SHP77 treated with DMSO at 0.1 percent for 48 hours (cell line): ENCODE results near the gene LAMA2.

ENCODE experiments used
- DNase-seq: peaks from one replicate; lab custom pipeline; 2025; lab: John Stamatoyannopoulos, UW

Gene LAMA2

DNA sequence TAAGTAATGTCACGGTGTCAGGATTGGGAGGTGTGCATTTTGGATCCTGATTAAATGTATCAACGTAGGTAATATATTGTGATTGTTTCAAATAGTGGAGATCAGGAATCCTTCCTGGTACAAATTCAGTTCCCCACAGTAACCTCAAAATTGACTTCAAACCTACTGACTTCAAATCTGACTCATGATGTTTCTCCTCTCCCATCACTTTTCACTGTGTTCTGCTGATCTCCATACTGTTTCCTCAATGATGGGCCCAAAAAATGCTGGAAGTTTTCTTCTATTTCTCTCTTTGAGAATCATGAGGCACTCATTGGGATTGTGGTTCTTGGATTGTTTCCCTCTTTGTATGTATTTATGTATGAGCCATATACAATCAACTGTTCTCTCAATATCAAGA, 35.9 kb downstream of the LAMA2 start:
- no peak for DNase-seq

DNA sequence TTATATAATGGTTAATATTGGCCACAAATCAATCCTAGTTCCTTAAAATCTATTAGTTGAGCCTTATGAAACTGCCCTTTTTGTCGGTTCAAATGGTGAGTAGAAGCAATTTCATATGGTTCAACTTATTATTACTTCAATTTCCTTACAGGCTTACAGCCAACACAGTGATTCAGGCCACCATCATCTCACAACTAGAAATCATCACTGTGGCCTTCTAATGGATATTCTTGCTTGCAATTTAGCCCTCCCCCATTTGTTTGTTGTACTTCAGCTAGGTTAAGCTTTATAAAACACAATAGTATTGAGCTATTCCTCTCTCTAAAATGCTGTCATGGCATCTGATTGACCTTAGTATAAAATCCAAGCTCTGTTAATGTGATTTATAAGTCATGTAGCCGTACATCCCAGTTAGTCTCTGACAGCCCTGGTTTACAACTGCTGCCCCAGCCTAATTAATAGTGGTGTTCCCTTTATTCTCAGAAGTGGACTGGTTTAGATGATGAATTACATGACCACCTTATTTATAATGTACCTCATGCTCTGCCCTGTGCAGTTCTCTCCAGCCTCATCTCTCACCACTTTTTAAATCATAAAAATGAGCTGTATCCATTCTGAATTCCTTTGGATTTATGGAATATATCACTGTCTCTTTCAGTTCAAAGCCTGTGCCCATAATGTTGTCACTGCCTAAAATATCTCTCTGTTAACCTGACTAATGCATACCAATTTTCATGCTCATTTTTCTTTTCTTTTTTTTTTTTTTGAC, 36.7 kb downstream of the LAMA2 start:
- DNase-seq, result no peak

DNA sequence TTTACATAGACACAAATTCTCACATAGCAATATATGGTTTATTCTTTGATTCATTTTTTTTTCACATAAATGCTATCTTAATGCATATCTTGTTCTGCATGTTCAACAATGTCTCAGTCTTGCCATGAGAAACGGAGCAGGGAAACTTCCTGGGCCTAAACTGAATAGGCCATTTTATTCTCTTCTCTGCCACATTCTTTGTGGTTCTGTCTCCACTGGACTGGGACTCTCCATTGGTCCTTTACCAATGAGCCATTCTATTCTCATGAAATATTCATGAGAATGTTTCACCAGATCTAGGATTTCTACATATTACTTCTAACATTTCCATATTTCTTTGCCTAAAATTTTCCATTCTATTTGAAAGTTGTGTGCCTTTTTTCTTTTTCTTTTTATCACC, 42.8 kb downstream of the LAMA2 start:
- DNase-seq, result no peak

DNA sequence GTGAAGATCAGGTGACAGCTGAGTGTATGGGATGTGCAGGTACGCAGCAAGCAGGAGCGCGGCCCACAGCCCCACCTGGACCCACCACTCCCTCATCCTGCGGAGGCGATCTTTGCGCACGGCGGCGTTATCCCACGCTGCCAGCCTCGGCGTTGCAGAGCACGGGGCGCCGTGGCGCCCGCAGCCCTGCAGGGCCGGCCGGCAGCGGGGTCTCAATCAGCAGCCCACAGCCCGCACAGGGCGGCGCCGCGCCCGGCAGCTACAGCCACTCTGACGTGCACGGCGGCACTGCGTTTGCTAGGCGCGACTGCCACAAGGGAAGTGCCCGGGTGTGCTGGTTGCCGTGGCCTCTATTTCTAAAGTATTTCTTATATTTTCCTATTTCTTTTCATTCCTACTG, 46.9 kb downstream of the LAMA2 start:
- DNase-seq, result no peak

DNA sequence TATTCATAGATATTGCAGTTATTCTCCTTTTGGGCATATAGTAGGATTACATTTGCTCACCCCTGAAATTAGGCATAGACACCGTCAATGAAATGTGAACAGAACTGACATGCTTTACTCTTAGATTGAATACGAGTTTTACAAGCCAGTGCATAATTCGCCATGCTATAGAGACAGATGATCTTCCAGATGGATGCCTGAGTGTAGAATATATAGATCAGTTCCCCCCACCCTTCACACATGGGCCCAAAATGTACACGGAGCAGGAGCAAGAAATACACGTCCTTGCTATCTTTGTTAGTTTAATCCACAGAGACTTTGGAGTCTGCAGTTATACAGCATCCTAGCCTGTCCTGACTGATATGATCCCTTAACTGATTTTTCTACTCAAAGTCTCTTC, 47.4 kb downstream of the LAMA2 start:
- DNase-seq, result no peak

DNA sequence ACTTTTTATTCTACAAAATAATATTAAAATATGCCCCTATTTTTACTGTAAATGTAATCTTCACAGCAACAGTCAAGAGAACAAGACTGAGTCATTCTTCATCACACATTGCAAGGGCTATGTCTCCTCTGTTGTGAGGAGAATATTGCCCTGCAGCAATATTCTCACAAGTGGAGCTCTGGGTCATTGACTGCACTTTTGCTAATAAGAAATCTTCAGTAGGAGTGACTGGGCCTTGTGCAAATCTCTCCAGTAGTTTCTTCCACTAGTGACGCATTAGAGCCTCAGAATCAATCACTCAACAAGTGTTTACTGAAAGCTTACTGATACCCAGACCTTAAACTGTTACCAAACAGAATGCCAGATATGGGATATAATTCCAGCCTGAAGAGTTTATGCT, 49.1 kb downstream of the LAMA2 start:
- DNase-seq, result no peak

DNA sequence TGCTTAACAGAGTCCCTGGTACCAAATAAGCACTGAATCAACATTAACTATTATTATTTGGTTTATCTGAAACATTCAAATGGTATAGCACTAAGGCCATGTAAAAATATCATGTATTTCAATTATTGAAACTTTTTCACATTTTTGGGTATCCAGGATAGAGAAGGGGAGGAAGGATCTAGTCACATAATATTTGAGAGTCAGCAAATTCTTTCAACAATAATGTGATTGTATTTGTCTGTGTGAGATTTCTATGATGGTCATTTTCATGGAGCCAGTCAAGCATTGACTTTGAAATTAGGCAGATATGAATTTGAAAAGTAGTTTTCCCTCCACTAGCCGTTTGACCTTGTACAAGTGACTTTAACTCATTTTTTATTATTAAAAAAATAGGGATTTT, 67.9 kb downstream of the LAMA2 start:
- DNase-seq, result no peak

DNA sequence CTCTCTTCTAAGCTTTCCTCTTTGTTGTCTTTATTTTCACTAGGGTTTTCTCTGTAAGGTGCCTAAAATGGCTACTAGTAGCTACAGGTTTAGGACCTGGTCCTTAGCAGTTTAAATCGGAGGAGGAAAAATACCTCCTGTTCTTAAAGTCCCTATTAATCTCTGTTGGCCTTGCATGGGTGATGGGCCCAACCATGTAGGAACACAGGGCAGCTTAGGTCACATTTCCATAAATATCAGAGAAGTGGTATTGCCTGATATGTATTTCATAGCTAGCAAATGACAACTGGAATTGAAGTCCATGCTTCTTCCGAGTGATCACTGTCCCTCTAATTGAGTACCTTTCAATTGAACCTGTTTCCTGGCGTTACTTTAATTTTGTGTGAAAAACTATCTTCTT, 70.0 kb downstream of the LAMA2 start:
- no peak for DNase-seq

DNA sequence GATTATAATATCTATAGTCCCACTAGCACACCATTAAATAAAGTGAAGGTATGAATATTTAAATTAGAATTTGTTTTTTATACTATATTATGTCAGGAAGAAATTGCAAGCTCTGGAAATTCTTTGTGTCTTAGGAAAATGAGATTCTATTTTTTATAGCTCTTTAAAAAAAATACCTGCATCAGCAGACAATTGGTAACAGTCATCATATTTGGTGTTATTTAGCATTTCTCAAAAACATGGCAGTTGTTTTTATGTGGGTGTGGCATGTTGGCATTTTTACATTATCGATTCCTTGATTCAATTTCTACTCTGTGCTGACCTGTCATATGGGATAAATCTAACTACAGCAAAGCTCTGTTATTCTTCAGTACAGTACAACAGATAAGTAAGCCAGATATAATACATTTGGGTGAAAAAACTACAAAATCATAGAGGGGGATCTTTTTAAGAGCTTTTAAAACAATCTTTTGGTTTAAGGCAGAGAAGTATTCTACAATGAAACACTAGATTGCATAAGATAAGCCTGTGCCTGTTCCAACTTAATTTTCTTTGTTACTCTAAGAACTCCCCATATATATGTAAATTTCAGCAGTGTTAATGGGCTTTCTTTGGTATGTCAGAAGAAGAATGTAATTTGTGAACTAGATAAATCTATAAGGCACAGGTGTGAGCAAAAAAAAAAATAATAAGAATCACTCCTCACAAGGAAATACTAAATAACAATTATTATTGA, 71.5 kb downstream of the LAMA2 start:
- DNase-seq, result no peak

DNA sequence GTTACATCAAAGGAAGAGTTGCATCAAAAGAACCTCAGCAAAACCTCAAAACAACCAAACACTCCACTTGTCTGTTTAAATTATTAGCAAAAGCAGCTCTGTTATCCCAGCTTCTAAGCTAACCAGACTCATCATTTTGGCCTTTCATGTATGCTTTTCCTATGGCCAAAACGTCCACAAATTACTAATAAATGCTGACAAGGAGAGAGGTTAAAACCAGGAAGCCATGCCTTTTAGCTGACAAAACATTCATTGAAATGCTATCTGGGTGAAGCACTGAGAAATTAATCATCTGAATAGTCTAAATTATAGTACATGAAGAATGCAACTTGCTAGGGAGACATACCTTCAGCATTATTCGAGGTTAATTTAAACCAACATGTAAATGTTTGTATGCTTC, 80.6 kb downstream of the LAMA2 start:
- DNase-seq, result no peak

DNA sequence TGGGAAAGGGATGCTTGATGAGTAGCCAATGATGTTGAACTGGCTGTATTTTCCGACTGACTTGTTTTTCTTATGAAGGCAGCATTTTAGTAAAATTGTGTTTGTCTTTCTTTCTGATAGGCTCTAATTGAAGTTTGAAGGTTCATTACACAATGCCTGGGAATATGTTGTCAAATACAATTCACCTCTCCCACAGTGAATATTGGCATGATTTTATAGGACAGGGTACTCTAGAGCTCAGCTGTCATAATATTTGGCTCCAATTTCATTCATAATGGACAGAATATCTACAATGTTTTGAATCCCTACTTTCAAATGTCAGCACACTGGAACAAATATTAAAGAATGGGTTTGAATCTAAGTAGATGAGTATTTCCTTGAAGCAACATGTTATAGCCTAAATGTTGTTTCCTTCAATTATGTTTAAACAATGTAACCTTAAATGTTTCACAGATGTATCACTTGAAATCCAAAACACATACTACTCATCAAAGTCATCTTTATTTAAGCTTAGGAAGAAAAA, 81.4 kb downstream of the LAMA2 start:
- DNase-seq, result no peak

DNA sequence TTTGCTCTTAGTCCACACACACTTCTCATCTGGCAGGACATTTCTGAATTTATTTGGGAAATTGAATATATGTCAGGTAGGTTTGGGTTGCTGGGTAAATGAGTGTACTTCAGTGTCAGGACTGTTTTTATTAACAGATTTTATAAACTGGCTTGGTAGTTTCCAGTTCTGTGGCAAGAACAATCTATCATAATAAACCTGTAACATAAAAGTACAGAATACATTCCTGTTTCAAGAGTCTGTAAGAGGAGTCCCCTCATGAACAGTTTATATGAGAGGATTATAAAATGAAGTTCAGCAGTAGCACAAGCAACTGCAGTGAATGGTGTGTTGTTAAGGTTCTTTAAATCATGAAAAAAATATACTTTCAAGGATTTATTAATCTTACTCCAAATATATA, 81.8 kb downstream of the LAMA2 start:
- DNase-seq, result no peak

DNA sequence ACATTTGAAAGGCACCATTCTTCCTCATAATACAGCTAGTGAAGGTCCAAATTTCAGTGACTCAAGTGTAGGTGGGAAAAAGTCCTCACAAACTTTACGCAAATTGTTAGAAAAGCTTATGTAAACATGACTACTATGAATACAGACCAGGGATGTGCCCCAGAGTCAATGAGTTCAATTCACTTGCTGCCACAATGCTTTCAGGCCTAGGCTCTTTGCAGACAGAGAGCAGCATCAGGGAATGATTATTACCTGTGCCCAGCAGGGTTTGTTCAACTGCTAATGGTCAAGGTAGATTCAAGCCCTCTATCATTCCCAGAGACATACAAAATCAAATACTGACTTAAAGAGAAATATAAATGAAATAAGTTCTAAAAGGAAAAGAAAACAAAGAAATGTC, 84.0 kb downstream of the LAMA2 start:
- no peak for DNase-seq

DNA sequence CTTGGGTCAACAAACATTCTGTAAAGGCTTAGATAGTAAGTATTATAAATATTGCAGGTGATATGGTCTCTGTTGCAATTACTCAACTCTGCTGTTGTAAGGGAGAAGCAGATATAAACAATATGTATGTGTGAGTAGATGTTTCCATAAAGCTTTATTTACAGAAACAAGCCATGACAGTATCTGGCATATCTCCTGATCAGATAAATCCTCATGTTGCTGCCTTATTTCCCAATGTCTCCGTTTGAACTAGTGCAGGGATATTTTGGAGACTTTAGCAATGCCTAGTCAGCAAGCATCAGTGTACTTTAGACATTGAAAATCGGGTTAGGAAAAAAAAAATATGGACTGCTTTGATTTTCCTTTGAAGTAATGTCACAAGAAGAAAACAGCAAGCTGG, 96.1 kb downstream of the LAMA2 start:
- no peak for DNase-seq

DNA sequence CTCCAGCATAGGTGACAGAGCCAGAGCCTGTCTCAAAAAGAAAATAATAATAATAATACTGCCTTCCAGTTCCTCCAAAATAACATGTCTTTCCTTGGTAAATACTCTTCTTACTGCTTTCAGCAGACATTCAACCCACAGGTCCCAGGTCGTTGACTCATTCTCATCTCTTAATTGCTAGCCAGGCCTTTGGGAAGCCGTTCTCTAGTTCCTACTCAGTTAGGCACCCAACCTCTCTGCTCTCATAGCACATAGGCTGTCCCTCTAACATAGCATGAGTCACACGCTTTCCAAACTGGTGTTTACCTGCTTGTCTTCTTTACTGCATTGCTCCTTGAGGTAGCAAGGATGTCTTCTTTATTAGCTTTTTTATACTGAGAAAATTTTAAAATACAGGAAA, 98.8 kb downstream of the LAMA2 start:
- no peak for DNase-seq

DNA sequence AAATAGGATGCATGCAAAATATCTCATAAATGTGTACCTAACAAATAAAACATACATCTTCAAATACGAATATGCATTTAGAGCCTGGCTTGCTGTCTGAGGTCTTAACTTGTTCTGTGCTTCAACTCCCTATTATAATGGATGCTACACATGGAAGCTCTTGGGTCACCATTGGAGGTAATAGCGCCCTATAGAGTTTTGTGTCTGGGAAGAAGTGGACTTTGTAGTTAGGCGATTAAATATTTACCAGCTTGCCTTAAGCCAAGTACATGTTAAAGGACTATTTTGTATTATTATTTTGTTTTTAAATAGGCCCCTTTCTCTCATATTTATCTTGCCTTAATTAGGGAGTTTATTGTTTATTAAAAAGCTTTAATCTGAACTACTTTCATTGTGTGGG, 107.4 kb downstream of the LAMA2 start:
- DNase-seq, result no peak

DNA sequence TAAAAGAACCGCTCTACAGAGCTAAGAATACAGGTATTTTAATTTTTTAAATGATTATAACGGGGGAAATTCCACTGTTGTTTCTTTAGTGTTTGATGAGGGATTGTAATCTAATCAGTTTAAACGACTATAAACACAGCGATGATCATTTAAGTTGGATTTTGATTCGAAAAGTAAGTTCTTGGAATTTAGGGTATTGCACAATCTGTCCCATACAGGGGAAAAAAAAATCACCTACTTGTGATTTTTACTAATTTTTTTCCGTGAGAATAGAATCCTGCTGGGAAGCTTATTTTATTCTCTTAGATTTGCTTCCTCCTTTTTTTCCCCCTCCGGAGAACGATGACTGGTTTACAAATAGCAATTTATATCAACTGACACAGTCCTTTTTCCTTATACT, 108.0 kb downstream of the LAMA2 start:
- DNase-seq, result no peak

DNA sequence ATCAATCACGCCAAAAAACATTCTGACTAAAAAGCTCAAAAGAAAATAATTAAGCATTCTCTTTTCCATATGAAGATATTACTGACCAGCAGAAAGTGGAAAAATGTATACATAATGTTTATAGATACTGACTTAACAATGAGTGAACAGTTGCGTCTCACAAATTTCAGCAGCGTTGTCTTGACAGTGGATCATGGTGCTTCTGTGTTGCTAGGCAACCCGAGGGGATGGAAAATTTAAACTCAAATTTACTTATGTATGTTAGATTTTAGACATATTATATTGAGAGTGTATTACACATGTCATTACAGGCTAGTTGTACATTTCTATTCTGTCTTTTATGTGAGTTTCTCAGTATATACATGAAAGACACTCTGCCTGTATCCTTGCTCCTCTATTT, 110.2 kb downstream of the LAMA2 start:
- DNase-seq, result no peak

DNA sequence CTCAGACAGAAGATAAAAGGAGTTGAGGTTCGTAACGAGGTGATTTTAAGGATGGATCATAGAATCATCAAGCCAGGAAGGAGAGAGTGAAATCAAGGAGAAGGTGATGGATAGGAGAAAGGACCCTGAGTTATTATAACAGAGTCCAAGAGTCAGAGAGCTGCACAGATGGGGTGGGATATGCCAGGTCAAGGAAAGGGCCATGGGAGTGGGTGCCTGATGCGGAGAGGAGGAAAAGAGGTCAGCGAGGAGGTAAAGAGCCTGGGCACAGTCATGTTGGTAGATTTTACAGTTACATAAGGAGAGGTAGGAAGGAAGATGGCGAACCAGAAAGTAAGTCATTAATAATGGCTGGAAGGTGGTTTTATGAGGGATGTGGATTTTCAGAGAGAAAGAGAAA, 114.9 kb downstream of the LAMA2 start:
- no peak for DNase-seq

DNA sequence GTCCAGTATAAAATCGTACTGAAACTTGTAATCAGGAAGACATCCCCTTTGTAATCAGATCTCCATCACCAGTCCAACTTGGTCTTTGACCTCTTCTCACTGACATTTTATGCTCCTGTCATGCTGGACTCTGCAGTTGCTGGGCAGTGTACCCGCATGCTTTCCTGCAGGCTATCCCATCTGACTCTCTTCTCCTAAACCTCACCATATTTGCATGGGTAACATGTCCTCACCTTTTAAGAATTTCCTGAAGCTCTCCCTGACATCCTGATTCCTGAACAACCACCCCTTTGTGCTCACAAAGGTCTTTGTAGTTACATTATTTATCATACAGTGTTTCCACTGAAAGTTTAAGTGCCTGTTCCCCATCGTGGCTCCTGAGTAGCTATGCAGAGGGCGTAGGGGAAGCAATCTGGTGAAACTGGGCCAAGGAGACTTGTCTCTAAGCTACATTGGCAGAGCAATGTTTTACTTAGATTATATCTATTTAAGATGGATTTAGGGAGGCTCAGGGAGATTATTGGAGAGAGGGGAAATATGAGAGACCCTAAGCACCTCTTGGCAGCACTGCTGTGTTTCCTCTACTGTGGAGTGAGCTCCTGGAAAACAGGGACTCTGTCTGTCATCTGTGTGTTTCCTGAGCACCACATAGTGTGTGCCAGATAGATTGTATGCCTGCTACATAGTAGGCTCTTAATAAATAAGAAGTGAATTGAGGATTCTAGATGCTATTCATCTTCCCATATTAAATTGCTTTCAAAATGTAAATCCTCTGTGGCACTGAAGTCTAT, 124.0 kb downstream of the LAMA2 start:
- DNase-seq, result no peak

DNA sequence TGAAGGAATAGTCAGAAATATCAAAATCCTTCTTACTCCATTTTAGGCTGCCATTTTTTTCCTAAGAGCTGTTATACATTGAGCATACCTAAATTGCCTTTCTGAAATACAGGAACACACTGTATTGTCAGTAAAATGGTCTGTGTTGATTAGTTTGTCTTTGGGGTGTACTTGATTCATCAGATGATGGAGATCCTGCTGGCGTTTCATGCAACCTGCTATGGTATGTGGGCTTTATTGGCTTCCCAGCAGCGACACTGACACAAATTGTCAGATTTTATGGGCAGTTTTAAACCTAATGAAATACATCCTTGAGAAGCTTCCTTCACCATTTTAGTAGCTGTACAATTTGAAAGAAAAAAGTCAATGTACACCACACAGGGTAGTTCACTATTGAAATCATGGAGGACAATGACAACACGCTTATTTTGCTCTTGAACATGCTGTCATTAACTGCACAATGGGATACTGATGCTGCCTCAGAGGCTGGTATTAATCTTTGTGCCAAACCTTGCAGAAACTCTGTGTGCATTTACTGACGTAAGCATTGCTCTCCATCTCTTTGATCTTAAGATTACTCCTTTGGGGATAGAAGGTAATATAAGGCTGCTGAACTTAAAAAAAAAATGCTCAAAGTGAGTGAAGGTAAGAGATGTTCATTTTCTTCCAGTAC, 124.9 kb downstream of the LAMA2 start:
- DNase-seq, result no peak

DNA sequence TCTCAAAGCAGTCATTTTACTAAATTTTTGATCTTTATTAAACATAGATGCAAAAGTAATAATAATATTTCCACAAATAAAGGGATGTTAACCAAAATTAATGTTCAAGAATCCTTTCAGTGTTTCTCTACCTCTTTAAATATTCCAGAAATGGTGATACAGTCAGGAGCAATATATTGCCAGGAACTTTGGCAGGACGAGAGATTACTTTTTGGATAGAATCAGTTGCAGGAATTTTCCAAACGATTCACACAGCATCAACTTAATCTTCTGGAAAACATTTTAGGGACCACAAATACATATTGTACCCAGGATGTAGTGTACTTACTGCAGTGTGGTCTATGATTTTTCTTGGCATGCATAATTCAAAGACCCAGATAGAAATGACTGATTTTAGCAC, 125.7 kb downstream of the LAMA2 start:
- DNase-seq, result no peak
